Breast epithelium (tissue), 3 donors: ENCODE results near the gene NTN5.

Experiments
- POLR2A ChIP-seq: fragments of 450-650 bp; IDR thresholded peaks from one replicate; pipeline ENCODE4 v1.6.1; 2016; ENCODE audit warnings: antibody characterized with exemption, mild to moderate bottlenecking, moderate library complexity
- POLR2AphosphoS5 ChIP-seq, 3 donors: sonication (generic); formaldehyde crosslinking; IDR thresholded peaks; one replicate each; pipeline ENCODE4 v1.6.1; 2017; ENCODE audit warnings: antibody characterized with exemption in 3 of 3
- TF ChIP-seq, protein P1 (sequence below), 3 donors: fragments of 450-650 bp; IDR thresholded peaks; one replicate each; pipeline ENCODE4 v1.5.1; 2016 to 2017; ENCODE audit warnings: antibody characterized with exemption in 3 of 3, mild to moderate bottlenecking in 3 of 3, moderate library complexity in 3 of 3

DNA sequence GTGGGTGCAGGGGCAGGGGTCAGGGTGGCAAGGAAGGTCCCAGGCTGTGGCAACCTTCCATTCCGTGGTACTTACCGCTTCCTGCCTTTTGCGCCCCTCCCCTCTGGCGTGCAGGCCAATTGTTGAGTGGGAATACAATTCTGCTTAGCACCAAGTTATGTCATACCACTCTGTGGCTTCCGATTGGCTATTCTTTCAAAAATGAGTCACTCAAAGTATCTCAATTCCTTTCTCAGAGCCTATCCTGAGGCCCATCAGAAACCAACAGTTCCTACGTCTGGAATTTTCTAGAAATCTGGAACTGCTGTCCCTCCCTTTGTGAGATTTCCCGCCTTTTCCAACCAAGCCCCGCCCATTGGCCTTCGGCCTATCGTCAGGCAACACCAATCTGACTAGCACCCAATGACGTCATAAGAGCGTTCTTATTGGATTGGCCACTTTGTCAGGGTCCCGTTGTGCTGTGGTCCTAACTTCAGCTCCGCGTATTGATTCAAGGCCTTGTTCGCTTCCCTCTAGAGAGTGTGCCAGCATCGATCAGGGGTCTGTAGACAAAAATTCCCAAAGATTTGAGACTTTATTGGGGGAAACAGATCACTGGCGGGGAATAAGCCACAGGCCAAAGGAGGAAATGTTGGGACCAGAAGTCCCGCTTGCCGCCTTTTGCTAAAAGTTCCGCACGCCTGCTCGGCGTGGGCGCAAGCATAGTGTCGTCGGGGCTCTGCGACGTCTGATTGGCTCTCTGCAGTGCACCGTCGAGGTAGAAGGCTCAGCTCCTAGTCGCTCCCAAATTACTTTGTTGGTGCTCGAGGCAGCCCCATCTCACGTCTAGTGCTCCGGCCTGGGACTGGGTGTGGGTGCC lies 11.7 kb downstream of the NTN5 start:
- TF ChIP-seq, protein P1, sequence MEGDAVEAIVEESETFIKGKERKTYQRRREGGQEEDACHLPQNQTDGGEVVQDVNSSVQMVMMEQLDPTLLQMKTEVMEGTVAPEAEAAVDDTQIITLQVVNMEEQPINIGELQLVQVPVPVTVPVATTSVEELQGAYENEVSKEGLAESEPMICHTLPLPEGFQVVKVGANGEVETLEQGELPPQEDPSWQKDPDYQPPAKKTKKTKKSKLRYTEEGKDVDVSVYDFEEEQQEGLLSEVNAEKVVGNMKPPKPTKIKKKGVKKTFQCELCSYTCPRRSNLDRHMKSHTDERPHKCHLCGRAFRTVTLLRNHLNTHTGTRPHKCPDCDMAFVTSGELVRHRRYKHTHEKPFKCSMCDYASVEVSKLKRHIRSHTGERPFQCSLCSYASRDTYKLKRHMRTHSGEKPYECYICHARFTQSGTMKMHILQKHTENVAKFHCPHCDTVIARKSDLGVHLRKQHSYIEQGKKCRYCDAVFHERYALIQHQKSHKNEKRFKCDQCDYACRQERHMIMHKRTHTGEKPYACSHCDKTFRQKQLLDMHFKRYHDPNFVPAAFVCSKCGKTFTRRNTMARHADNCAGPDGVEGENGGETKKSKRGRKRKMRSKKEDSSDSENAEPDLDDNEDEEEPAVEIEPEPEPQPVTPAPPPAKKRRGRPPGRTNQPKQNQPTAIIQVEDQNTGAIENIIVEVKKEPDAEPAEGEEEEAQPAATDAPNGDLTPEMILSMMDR (IDR thresholded peaks at IDR 0.05) = no peak
- TF ChIP-seq POLR2AphosphoS5 (IDR thresholded peaks at IDR 0.05) = no peak
- no peak for TF ChIP-seq POLR2A
